Karpas-422 (cell line): Measurements from ENCODE around the gene APLNR. TPM values are rescaled to one million over a fixed set of nuclear protein-coding genes. Genes with fewer than 3 reads are reported as not detected.

Experiments
- DNase-seq: peaks from one replicate; pipeline ENCODE4 v3.0.0-alpha.2; 2015
- H2AFZ ChIP-seq: fragments of 200-600 bp; sonication (generic); 2 replicates; pipeline ENCODE4 v1.6.1; 2014; ENCODE audit warnings: antibody characterized with exemption, low read length, mixed read lengths
- H3K27ac ChIP-seq: fragments of 200-600 bp; sonication (generic); 2 replicates; pipeline ENCODE4 v1.5.1; 2014; ENCODE audit warnings: mild to moderate bottlenecking, low read length, moderate library complexity
- H3K27me3 ChIP-seq: fragments of 200-600 bp; sonication (generic); 2 replicates; pipeline ENCODE4 v1.6.1; 2014; ENCODE audit warnings: low read length, mixed read lengths
- H3K36me3 ChIP-seq: fragments of 200-600 bp; sonication (generic); 2 replicates; pipeline ENCODE4 v1.6.1; 2014; ENCODE audit warnings: low read length, mixed read lengths; ENCODE audit not compliant: insufficient read depth
- H3K4me1 ChIP-seq: fragments of 200-600 bp; sonication (generic); 2 replicates; pipeline ENCODE4 v1.6.1; 2014; ENCODE audit warnings: mild to moderate bottlenecking, low read length, mixed read lengths
- H3K4me2 ChIP-seq: fragments of 200-600 bp; sonication (generic); 2 replicates; pipeline ENCODE4 v1.6.1; 2014; ENCODE audit warnings: low read length, low read depth, mild to moderate bottlenecking; ENCODE audit not compliant: poor library complexity, severe bottlenecking
- H3K4me3 ChIP-seq: fragments of 200-600 bp; sonication (generic); 2 replicates; pipeline ENCODE4 v1.5.1; 2014; ENCODE audit warnings: mild to moderate bottlenecking, antibody characterized with exemption, low read length, mixed read lengths
- H3K79me2 ChIP-seq: fragments of 200-600 bp; sonication (generic); 2 replicates; pipeline ENCODE4 v1.6.1; 2014; ENCODE audit warnings: mild to moderate bottlenecking, low read length, mixed read lengths
- H3K9ac ChIP-seq: fragments of 200-600 bp; sonication (generic); 2 replicates; pipeline ENCODE4 v1.6.0; 2014; ENCODE audit warnings: low read length
- H3K9me2 ChIP-seq: fragments of 200-600 bp; sonication (generic), shearing (Covaris generic); replicated peaks from 2 replicates; pipeline ENCODE4 v1.6.0; 2014; ENCODE audit warnings: mild to moderate bottlenecking, low read length, moderate library complexity; ENCODE audit not compliant: insufficient read depth
- H3K9me3 ChIP-seq: fragments of 300-700, 200-600 bp; sonication (generic); 2 replicates; pipeline ENCODE4 v1.6.1; 2014; ENCODE audit warnings: low read length, mixed read lengths
- H4K20me1 ChIP-seq: fragments of 200-600 bp; sonication (generic); 2 replicates; pipeline ENCODE4 v1.6.1; 2014; ENCODE audit warnings: mild to moderate bottlenecking, antibody characterized with exemption, low read length, low read depth; ENCODE audit not compliant: insufficient read depth
- total RNA-seq: library from RNA; depleted of rRNA; stranded (reverse); fragments of >200 nt; shearing (Covaris generic); gene quantifications from 2 replicates; pipeline ENCODE4 v1.2.3, GENCODE V29; 2014; ENCODE audit warnings: low replicate concordance; rRNA removed

The APLNR gene
- total RNA-seq, 1 experiment from 2014 or later, result not detected

DNA sequence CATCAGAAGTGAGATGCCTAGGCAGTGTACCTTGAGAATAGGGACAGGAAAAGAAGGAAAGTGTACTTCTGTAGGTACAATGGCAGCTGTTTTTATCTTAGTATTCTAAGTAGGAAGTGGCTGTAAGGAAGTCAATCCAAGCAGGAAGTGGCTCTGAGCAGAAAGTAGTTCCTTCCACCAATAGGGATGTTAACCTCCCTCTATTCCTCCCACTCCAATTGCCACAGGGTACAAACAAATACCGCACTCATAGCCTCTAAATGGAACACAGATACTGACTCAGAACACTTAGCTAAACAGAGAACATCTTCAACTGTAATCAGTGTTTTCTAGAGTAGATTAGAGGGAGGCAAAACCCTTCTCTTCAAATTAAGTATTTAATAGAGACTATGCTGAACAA is 44.7 kb downstream of the APLNR start:
- Histone ChIP-seq H4K20me1 (no peaks in the 10 kb centered on the region), H3K9me3 (no peaks in the 10 kb centered on the region), H3K27me3 (no peaks in the 10 kb centered on the region), H3K4me2 (no peak overlapping the region), H3K9me2 (no peaks in the 10 kb centered on the region), H3K79me2 (no peaks in the 10 kb centered on the region), H3K36me3 (no peaks in the 10 kb centered on the region), H3K9ac (no peak overlapping the region), H2AFZ (no peak overlapping the region), H3K27ac (no peak overlapping the region), H3K4me3 (no peak overlapping the region), H3K4me1 (no peaks in the 10 kb centered on the region)
- DNase-seq, result no peak

GRCh38 chr11:57191311-57192219 is 45.5 kb downstream of the APLNR start:
- no peak for DNase-seq
- no peaks in the 10 kb centered on the region for H3K4me1 ChIP-seq

GRCh38 chr11:57190548-57190947 is 46.5 kb downstream of the APLNR start:
- no peak overlapping the region for H3K4me2 ChIP-seq
- H2AFZ ChIP-seq, result no peak overlapping the region
- no peaks in the 10 kb centered on the region for H3K9me3 ChIP-seq
- no peak overlapping the region for H3K9ac ChIP-seq
- no peaks in the 10 kb centered on the region for H3K9me2 ChIP-seq
- no peak overlapping the region for H3K27ac ChIP-seq
- H3K36me3 ChIP-seq, result no peaks in the 10 kb centered on the region
- H3K79me2 ChIP-seq, result no peaks in the 10 kb centered on the region
- no peaks in the 10 kb centered on the region for H3K4me1 ChIP-seq
- H3K4me3 ChIP-seq, result no peak overlapping the region
- no peaks in the 10 kb centered on the region for H3K27me3 ChIP-seq
- H4K20me1 ChIP-seq, result no peaks in the 10 kb centered on the region
- DNase-seq, result no peak

More at GRCh38 chr11:57191311-57192219, 45.5 kb downstream of the APLNR start:
- no peaks in the 10 kb centered on the region for H3K36me3 ChIP-seq
- H3K4me2 ChIP-seq, result no peak overlapping the region
- no peaks in the 10 kb centered on the region for H3K79me2 ChIP-seq
- no peak overlapping the region for H3K27ac ChIP-seq
- no peak overlapping the region for H3K4me3 ChIP-seq
- no peak overlapping the region for H2AFZ ChIP-seq
- H3K9ac ChIP-seq, result no peak overlapping the region
- H3K9me2 ChIP-seq, result no peaks in the 10 kb centered on the region
- H3K27me3 ChIP-seq, result no peaks in the 10 kb centered on the region
- H4K20me1 ChIP-seq, result no peaks in the 10 kb centered on the region
- H3K9me3 ChIP-seq, result no peaks in the 10 kb centered on the region

Other genes with a start within 250 kb of the APLNR start
- gene OR5AK2, start 248.3 kb downstream of the APLNR start, total RNA-seq, result not detected in 2 replicates
- gene LRRC55, start 55.3 kb downstream of the APLNR start, total RNA-seq, result not detected in 2 replicates
- 11.6 and 21.9 TPM in 2 replicates for gene TNKS1BP1, start 87.7 kb upstream of the APLNR start, total RNA-seq
- gene SSRP1, start 98.6 kb upstream of the APLNR start, total RNA-seq, result 79.9 and 111 TPM in 2 replicates
- not detected in 2 replicates for gene P2RX3, start 101.1 kb upstream of the APLNR start, total RNA-seq
- gene PRG3, start 143.9 kb upstream of the APLNR start, total RNA-seq, result not detected in 2 replicates
- gene PRG2, start 153.4 kb upstream of the APLNR start, total RNA-seq, result not detected in 2 replicates
- gene SLC43A3, start 189.9 kb upstream of the APLNR start, total RNA-seq, result 56.6 and 69.3 TPM in 2 replicates
- 0.07 TPM in 1 of 2 replicates, not detected in the other for gene RTN4RL2, start 223.3 kb upstream of the APLNR start, total RNA-seq